HEK293T (cell line): ENCODE measurements around the gene ASB10.

Experiments used
- CTCF ChIA-PET: fragments of 350-600 bp; formaldehyde crosslinking; extraction: SDS; loops from one replicate; lab custom pipeline; 2021; ENCODE audit warnings: antibody characterized with exemption, inconsistent platforms; lab: Yijun Ruan, JAX
- POLR2A ChIA-PET: fragments of 350-600 bp; formaldehyde crosslinking; extraction: SDS; loops from one replicate; lab custom pipeline; 2020; ENCODE audit warnings: antibody characterized with exemption, inconsistent platforms; lab: Yijun Ruan, JAX
- DNase-seq: peaks from one replicate; pipeline ENCODE4 v3.0.0; 2012; ENCODE audit warnings: mixed read lengths; ENCODE audit errors: extremely low spot score
- ARNT ChIP-seq: fragments of 450-650 bp; IDR thresholded peaks from 2 replicates; pipeline ENCODE4 v1.6.1; 2017; ENCODE audit warnings: mild to moderate bottlenecking
- BHLHE40 ChIP-seq: fragments of 450-650 bp; IDR thresholded peaks from 2 replicates; pipeline ENCODE4 v1.6.1; 2016; ENCODE audit warnings: mild to moderate bottlenecking, moderate library complexity, borderline replicate concordance
- CTBP1 ChIP-seq: fragments of 450-650 bp; IDR thresholded peaks from 2 replicates; pipeline ENCODE4 v1.6.1; 2016; ENCODE audit warnings: borderline replicate concordance
- ELF4 ChIP-seq: fragments of 450-650 bp; IDR thresholded peaks from 2 replicates; pipeline ENCODE4 v1.6.1; 2017; ENCODE audit warnings: antibody characterized with exemption
- FOXA1 ChIP-seq: fragments of 450-650 bp; IDR thresholded peaks from 2 replicates; pipeline ENCODE4 v1.6.1; 2016; ENCODE audit warnings: mild to moderate bottlenecking
- FOXK2 ChIP-seq: fragments of 450-650 bp; IDR thresholded peaks from 2 replicates; pipeline ENCODE4 v1.6.1; 2016; ENCODE audit warnings: mild to moderate bottlenecking
- FOXM1 ChIP-seq: fragments of 450-650 bp; IDR thresholded peaks from 2 replicates; pipeline ENCODE4 v1.6.1; 2017; ENCODE audit warnings: mild to moderate bottlenecking, borderline replicate concordance
- HDGF ChIP-seq: fragments of 450-650 bp; IDR thresholded peaks from 2 replicates; pipeline ENCODE4 v1.6.1; 2017; ENCODE audit warnings: antibody characterized with exemption, borderline replicate concordance
- L3MBTL2 ChIP-seq: fragments of 450-650 bp; conservative IDR thresholded peaks from 2 replicates; pipeline ENCODE4 v1.6.1; 2016; ENCODE audit warnings: mild to moderate bottlenecking
- LEF1 ChIP-seq: fragments of 450-650 bp; IDR thresholded peaks from 2 replicates; pipeline ENCODE4 v1.6.1; 2017; ENCODE audit warnings: mild to moderate bottlenecking, borderline replicate concordance
- NFRKB ChIP-seq: fragments of 450-650 bp; IDR thresholded peaks from 2 replicates; pipeline ENCODE4 v1.6.1; 2016; ENCODE audit warnings: mild to moderate bottlenecking, moderate library complexity
- SP1 ChIP-seq: fragments of 450-650 bp; IDR thresholded peaks from 2 replicates; pipeline ENCODE4 v1.6.1; 2017
- SUZ12 ChIP-seq: fragments of 450-650 bp; IDR thresholded peaks from 2 replicates; pipeline ENCODE4 v1.6.1; 2016; ENCODE audit warnings: mild to moderate bottlenecking
- TARDBP ChIP-seq: fragments of 450-650 bp; IDR thresholded peaks from 2 replicates; pipeline ENCODE4 v1.6.1; 2016
- ZNF384 ChIP-seq: fragments of 450-650 bp; IDR thresholded peaks from 2 replicates; pipeline ENCODE4 v1.6.1; 2016
- TF ChIP-seq, protein P1 (sequence below): fragments of 450-650 bp; IDR thresholded peaks from 2 replicates; pipeline ENCODE4 v1.6.1; 2016

Gene ASB10

DNA sequence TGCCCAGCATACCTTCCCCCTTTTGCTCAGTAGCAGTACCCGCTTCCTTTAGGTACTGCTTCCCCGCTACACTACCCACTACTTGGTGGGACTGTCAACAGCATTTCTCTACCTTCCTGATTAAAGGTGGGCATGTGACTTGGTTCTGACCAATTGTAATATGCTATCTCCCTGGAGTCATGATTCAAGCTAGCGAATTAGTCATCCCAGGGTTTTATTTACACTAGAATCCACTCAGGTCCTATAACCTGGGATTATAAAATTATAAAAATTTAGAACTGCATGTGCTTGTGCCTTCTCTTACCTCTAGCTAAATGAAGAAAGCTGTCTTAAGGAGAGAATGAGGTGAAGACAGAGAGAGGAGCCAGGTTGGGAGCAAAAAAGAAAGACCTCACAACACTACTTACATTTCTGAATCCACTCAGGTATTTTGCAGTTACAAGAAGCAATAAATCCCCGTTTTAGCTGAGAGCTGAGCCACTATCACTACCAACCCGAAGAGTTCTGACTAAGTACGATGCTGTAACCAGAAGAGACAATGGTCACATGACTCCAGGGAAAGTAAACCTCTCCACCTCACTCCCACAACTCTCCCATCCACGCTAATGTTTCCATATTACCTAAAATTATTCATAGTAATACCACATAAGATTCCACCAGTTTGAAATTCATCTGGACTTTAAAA, 29.3 kb downstream of the ASB10 start:
- no peak for DNase-seq
- TF ChIP-seq HDGF: no peak
- no peak for TF ChIP-seq FOXK2
- TF ChIP-seq BHLHE40: no peak
- no peak for TF ChIP-seq SP1
- no peak for TF ChIP-seq NFRKB
- no peak for TF ChIP-seq CTBP1
- TF ChIP-seq, protein P1, sequence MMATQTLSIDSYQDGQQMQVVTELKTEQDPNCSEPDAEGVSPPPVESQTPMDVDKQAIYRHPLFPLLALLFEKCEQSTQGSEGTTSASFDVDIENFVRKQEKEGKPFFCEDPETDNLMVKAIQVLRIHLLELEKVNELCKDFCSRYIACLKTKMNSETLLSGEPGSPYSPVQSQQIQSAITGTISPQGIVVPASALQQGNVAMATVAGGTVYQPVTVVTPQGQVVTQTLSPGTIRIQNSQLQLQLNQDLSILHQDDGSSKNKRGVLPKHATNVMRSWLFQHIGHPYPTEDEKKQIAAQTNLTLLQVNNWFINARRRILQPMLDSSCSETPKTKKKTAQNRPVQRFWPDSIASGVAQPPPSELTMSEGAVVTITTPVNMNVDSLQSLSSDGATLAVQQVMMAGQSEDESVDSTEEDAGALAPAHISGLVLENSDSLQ: no peak
- TF ChIP-seq L3MBTL2: no peak
- TF ChIP-seq TARDBP: no peak
- TF ChIP-seq SUZ12: no peak
- no peak for TF ChIP-seq ELF4
- TF ChIP-seq FOXA1: no peak
- TF ChIP-seq ZNF384: no peak
- no peak for TF ChIP-seq ARNT
- TF ChIP-seq LEF1: no peak
- TF ChIP-seq FOXM1: no peak
- CTCF ChIA-PET: interaction anchor here (0.6 to 4.6 kb wide), 5 partner anchors 10 to 1437 kb away, joined by 3 to 30 read pairs (median 4); partner anchors contain the start of gene GBX1
- POLR2A ChIA-PET: interaction anchor here (1.0 to 1.9 kb wide), 6 partner anchors 9 to 69 kb away, joined by 3 to 17 read pairs (median 4); partner anchors contain the start of genes ABCF2 and GBX1

GRCh38 chr7:151152643-151153513, 34.2 kb downstream of the ASB10 start:
- TF ChIP-seq SP1: no peak
- TF ChIP-seq L3MBTL2: peak; percentile 23; the same call in 1 of the 2 replicates
- TF ChIP-seq, protein P1: 0 out of 2 replicates have a peak, but pooled peaks have one; percentile 1
- TF ChIP-seq SUZ12: no peak
- TF ChIP-seq ZNF384: no peak
- TF ChIP-seq FOXK2: no peak
- no peak for DNase-seq
- ChIA-PET CTCF (interaction anchor here (0.6 to 0.7 kb wide), 4 partner anchors 14 to 305 kb away, joined by 3 to 4 read pairs (median 3); no protein-coding TSS in a partner anchor), POLR2A (no interaction called here)

DNA sequence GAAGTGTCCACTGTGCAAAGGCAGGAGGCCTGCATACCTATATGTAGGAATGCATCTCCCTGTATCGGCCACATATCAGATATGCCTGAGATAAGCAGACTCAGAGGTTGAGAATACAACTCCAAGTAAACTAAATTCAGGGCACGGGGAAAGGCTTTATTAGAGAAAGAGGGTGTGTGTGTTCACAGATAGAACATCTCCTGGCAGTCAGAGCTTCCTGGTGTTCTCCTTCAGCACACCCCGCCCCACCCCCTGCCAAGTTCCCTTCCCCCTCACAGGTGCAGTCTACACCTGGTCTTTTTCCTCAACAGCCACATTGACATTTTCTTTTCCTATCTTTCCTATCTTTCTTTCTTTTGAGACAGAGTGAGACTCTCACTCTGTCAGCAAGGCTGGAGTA, 36.7 kb downstream of the ASB10 start:
- DNase-seq: no peak
- ChIA-PET POLR2A (no interaction called here), CTCF (interaction anchor here (1.9 kb wide), 1 partner anchor 17 kb away, joined by 7 read pairs; the partner anchor contains the start of gene GBX1)
- TF ChIP-seq SP1 (no peak), ZNF384 (no peak), LEF1 (no peak), L3MBTL2 (no peak), FOXM1 (no peak), TARDBP (no peak), ARNT (no peak), SUZ12 (no peak), ELF4 (no peak), FOXA1 (no peak), FOXK2 (no peak), NFRKB (no peak), HDGF (no peak), CTBP1 (no peak), BHLHE40 (no peak)
- TF ChIP-seq, protein P1: no peak

DNA sequence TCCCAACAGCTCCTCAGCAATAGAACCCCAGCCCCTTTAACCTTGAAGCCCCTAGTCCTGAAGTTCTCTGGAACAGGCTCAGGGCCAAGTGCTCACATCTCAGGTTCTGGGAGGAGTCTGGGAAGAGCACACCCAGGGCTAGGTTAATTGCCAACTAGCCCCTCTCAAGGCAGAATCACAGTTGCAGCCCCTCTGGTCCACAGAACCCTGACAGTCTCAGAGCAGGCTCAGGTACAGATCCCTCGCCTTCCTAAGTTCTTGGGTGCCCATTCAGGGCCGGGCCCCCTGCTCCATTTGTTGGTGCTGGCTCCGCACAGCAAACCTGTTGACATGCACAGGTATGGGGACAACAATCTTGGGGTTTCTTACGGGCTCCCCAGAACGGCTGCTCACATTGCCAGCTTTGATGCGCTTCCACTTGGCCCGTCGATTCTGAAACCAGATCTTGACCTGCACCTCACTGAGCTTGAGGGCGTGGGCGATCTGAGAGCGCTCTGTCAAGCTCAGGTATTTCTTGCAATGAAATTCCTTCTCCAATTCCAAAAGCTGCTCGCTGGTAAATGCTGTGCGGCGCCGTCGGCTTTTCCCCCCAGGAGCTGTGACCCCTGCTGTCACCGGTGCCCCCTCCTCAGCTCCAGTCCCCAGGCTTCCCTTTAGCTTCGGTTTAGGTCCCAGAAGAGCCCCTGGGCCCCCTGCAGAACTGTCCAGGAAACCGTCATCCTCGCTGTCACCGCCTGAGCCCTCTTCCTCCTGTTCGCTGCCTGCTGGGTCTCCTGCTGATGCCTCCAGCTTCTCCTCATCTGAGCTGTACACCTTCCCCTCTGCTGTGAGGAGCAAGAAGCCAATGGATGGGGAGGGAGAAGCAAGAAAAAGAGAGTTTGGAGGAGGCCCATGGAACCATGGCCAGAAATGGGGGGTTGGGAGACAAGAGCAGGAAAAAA, 38.5 kb downstream of the ASB10 start:
- DNase-seq: no peak
- TF ChIP-seq FOXK2: no peak
- no peak for TF ChIP-seq FOXM1
- no peak for TF ChIP-seq ELF4
- no peak for TF ChIP-seq SP1
- TF ChIP-seq TARDBP: no peak
- TF ChIP-seq LEF1: no peak
- TF ChIP-seq ARNT: no peak
- no peak for TF ChIP-seq L3MBTL2
- TF ChIP-seq, protein P1: no peak
- no peak for TF ChIP-seq FOXA1
- TF ChIP-seq SUZ12: no peak
- ChIA-PET POLR2A (interaction anchor here (1.2 kb wide), 1 partner anchor 9 kb away, joined by 4 read pairs; no protein-coding TSS in a partner anchor), CTCF (interaction anchor here (0.7 to 2.1 kb wide), 4 partner anchors 10 to 25 kb away, joined by 3 to 7 read pairs (median 4); no protein-coding TSS in a partner anchor)
